RWPE2 (cell line): ENCODE measurements around the gene INPP5A.
"Not testable (repeated sequence)": the region's sequence is repeated elsewhere in the genome, so short reads cannot be mapped to it uniquely, and the experiment has no call there.

Source experiments
- ATAC-seq: fragments of 200-7000 bp; cut with Tn5 transposase; 3 replicates; pipeline ENCODE4 v1.9.1; 2021; ENCODE audit warnings: low read depth
- DNase-seq: peaks from one replicate; pipeline ENCODE4 v3.0.0-alpha.2; 2020; ENCODE audit warnings: low spot score
- H3K27ac ChIP-seq: fragments of 450-650 bp; 2 replicates; pipeline ENCODE4 v1.5.1; 2017; ENCODE audit warnings: mild to moderate bottlenecking; ENCODE audit not compliant: poor library complexity, severe bottlenecking
- H3K27me3 ChIP-seq: fragments of 250-450 bp; sonication (Bioruptor Pico); 2 replicates; pipeline ENCODE4 v1.5.1; 2021; ENCODE audit warnings: mild to moderate bottlenecking, moderate library complexity; ENCODE audit not compliant: insufficient read depth, poor library complexity, severe bottlenecking
- H3K36me3 ChIP-seq: fragments of 250-450 bp; sonication (Bioruptor Pico); 2 replicates; pipeline ENCODE4 v1.5.1; 2020; ENCODE audit warnings: low read depth, mild to moderate bottlenecking, moderate library complexity
- H3K4me1 ChIP-seq: fragments of 250-450 bp; sonication (Bioruptor Pico); 2 replicates; pipeline ENCODE4 v1.5.1; 2021; ENCODE audit warnings: mild to moderate bottlenecking, moderate library complexity; ENCODE audit not compliant: insufficient read depth, poor library complexity, severe bottlenecking
- H3K4me3 ChIP-seq: fragments of 250-450 bp; sonication (Bioruptor Pico); 2 replicates; pipeline ENCODE4 v1.5.1; 2021; ENCODE audit warnings: mild to moderate bottlenecking, moderate library complexity; ENCODE audit not compliant: severe bottlenecking
- H3K9me3 ChIP-seq: fragments of 250-450 bp; sonication (Bioruptor Pico); 2 replicates; pipeline ENCODE4 v1.5.1; 2021; ENCODE audit warnings: mild to moderate bottlenecking, moderate library complexity; ENCODE audit not compliant: severe bottlenecking
- CTCF ChIP-seq: fragments of 450-650 bp; IDR thresholded peaks from one replicate; pipeline ENCODE4 v1.5.1; 2017; ENCODE audit warnings: mild to moderate bottlenecking, moderate library complexity; ENCODE audit not compliant: poor library complexity, severe bottlenecking

The INPP5A gene

GRCh38 chr10:132702601-132703418 lies 165.2 kb downstream of the INPP5A start:
- Histone ChIP-seq H3K4me1 (peaks cover 6% of the 10 kb centered on the region), H3K4me3 (no peak overlapping the region), H3K27ac (no peak overlapping the region), H3K9me3 (peaks cover 3% of the 10 kb centered on the region), H3K36me3 (peaks cover 11% of the 10 kb centered on the region), H3K27me3 (no peaks in the 10 kb centered on the region)
- TF ChIP-seq CTCF = no peak
- ATAC-seq (peak; percentile 64; the same call in 2 of the 3 replicates), DNase-seq (peak; percentile 58)

GRCh38 chr10:132703419-132704007 lies 165.9 kb downstream of the INPP5A start:
- peak; percentile 19 for DNase-seq
- Histone ChIP-seq H3K36me3 (peaks cover 11% of the 10 kb centered on the region), H3K4me3 (no peak overlapping the region), H3K4me1 (peaks cover 6% of the 10 kb centered on the region), H3K27ac (no peak overlapping the region), H3K27me3 (no peaks in the 10 kb centered on the region), H3K9me3 (peaks cover 3% of the 10 kb centered on the region)
- TF ChIP-seq CTCF = no peak
- ATAC-seq = no peak

- no peak overlapping the region for H3K27ac ChIP-seq
- no peak overlapping the region for H3K4me3 ChIP-seq
- peaks cover 3% of the 10 kb centered on the region for H3K9me3 ChIP-seq
- no peak for TF ChIP-seq CTCF
- no peaks in the 10 kb centered on the region for H3K27me3 ChIP-seq
- peak; percentile 52 for DNase-seq
- H3K36me3 ChIP-seq = peaks cover 11% of the 10 kb centered on the region
- ATAC-seq = no peak
- H3K4me1 ChIP-seq = peaks cover 6% of the 10 kb centered on the region
These were observed 166.6 kb downstream of the INPP5A start for GRCh38 chr10:132704008-132704814.

GRCh38 chr10:132704815-132705064 lies 167.2 kb downstream of the INPP5A start:
- H3K4me1 ChIP-seq, H3K27ac ChIP-seq, H3K27me3 ChIP-seq, H3K9me3 ChIP-seq, ATAC-seq, H3K4me3 ChIP-seq, DNase-seq: not testable (repeated sequence)
- peaks cover 11% of the 10 kb centered on the region for H3K36me3 ChIP-seq

GRCh38 chr10:132705173-132705572 lies 167.6 kb downstream of the INPP5A start:
- DNase-seq (peak; percentile 32), ATAC-seq (no peak)
- Histone ChIP-seq H3K4me3 (no peak overlapping the region), H3K9me3 (peaks cover 3% of the 10 kb centered on the region), H3K36me3 (peaks cover 11% of the 10 kb centered on the region), H3K4me1 (peaks cover 6% of the 10 kb centered on the region), H3K27ac (no peak overlapping the region), H3K27me3 (no peaks in the 10 kb centered on the region)
- TF ChIP-seq CTCF = no peak
